ENCODE data around the gene CA7.

DNA sequence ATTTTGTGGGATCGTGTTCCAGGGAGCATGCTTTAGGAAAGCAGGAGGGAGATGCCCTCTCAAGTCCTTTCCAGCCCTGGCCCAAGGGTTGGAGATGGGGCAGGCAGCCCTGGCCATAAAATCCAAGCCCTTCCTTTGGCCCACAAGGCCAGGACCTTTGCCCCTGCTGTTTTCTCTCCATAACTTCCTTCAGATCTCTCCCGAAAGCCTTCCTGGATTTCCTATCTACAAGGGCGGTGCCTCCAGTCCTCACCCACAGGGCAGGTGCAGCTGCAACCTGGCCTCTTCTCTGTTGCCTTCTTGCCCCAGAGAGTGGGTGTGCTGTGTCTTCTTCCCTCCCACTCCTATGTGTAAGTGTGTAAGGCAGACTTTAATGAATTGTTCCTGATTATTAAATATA is 27.6 kb downstream of the CA7 start:
- TF ChIP-seq EZH2phosphoT487 (IDR thresholded peaks at IDR 0.05; ENCODE audit: low read length) = no peak
- no peak for TF ChIP-seq CTCF (IDR thresholded peaks at IDR 0.05; ENCODE audit: low read length)
- no peak for TF ChIP-seq EZH2 (optimal IDR thresholded peaks at IDR 0.05; ENCODE audit: low read depth, low read length)
